Endothelial cell of umbilical vein (primary cell): ENCODE data around the gene SLAMF8. TPM values are rescaled to one million over a fixed set of nuclear protein-coding genes. Genes with fewer than 3 reads are reported as not detected.

ENCODE experiments used
- BruUV-seq: library from RNA; stranded (reverse); fragments of 400-500 nt; replicated peaks from 2 replicates; lab custom pipeline; 2021; lab: Mats Ljungman, UMichigan
- CTCF ChIA-PET: fragments of 300-600, 350-600 bp; sonication (Branson Sonifier 250); formaldehyde crosslinking; loops from one replicate; lab custom pipeline; 2021; ENCODE audit warnings: antibody characterized with exemption, inconsistent platforms; lab: Charles Lee
- POLR2A ChIA-PET: fragments of 300-600, 350-600 bp; sonication (Branson Sonifier 250); formaldehyde crosslinking; loops from one replicate; lab custom pipeline; 2021; ENCODE audit warnings: antibody characterized with exemption, inconsistent platforms; lab: Charles Lee
- DNase-seq: peaks from one replicate; pipeline ENCODE4 v3.0.0-alpha.2; 2011; ENCODE audit warnings: low read depth, low spot score
- FAIRE-seq: peaks from 2 replicates; lab custom pipeline; 2011; peaks lifted over from hg19 to GRCh38; lab: Jason Lieb, UNC
- H2AFZ ChIP-seq: 2 replicates; pipeline ENCODE4 v1.6.0; 2012; ENCODE audit warnings: low read depth, low read length, control low read depth, inconsistent platforms
- H3K27ac ChIP-seq: 2 replicates; pipeline ENCODE4 v1.5.1; 2011; ENCODE audit warnings: low read depth, mild to moderate bottlenecking, control low read depth, low read length, moderate library complexity; ENCODE audit not compliant: insufficient read depth
- H3K27me3 ChIP-seq, 2 experiments: 2 replicates each; pipeline versions ENCODE4 v1.6.0 to v1.6.1; 2011; ENCODE audit warnings: low read length in 2 of 2, mixed read lengths in 1 of 2; ENCODE audit not compliant: control insufficient read depth in 2 of 2, insufficient read depth in 2 of 2
- H3K36me3 ChIP-seq, 2 experiments: 2 replicates in 1 of 2; 3 replicates in 1 of 2; pipeline ENCODE4 v1.5.1; 2011; ENCODE audit warnings: low read length in 2 of 2, mild to moderate bottlenecking in 1 of 2, moderate library complexity in 1 of 2; ENCODE audit not compliant: control insufficient read depth in 2 of 2, insufficient read depth in 2 of 2; ENCODE audit errors: extremely low read depth in 1 of 2
- H3K4me1 ChIP-seq: 3 replicates; pipeline ENCODE4 v1.5.1; 2011; ENCODE audit warnings: mild to moderate bottlenecking, low read length; ENCODE audit not compliant: control insufficient read depth, insufficient read depth; ENCODE audit errors: extremely low read depth
- H3K4me2 ChIP-seq: 2 replicates; pipeline ENCODE4 v1.6.1; 2011; ENCODE audit warnings: low read length, control low read depth, mixed read lengths; ENCODE audit not compliant: insufficient read depth
- H3K4me3 ChIP-seq, 3 experiments: fragments of 200-600 bp in 1 of 3; sonication (generic), shearing (Covaris generic) in 1 of 3; replicated peaks in 1 of 3; 2 replicates each; pipeline ENCODE4 v1.5.1; 2011 to 2016; ENCODE audit warnings: control low read depth in 3 of 3, low read length in 3 of 3, mild to moderate bottlenecking in 2 of 3, inconsistent platforms in 1 of 3, low read depth in 1 of 3, moderate library complexity in 1 of 3; ENCODE audit not compliant: insufficient read depth in 1 of 3
- H3K79me2 ChIP-seq: 2 replicates; pipeline ENCODE4 v1.6.0; 2012; ENCODE audit warnings: low read length, inconsistent platforms; ENCODE audit not compliant: control insufficient read depth, insufficient read depth
- H3K9ac ChIP-seq: replicated peaks from 2 replicates; pipeline ENCODE3; 2011; ENCODE audit warnings: low read length, control low read depth; ENCODE audit not compliant: insufficient read depth; ENCODE audit errors: extremely low read depth
- H3K9me1 ChIP-seq: replicated peaks from 3 replicates; pipeline ENCODE4 v1.6.0; 2011; ENCODE audit warnings: mild to moderate bottlenecking, low read length; ENCODE audit not compliant: control insufficient read depth, insufficient read depth; ENCODE audit errors: extremely low read depth
- H3K9me3 ChIP-seq: replicated peaks from 2 replicates; pipeline ENCODE4 v1.5.1; 2012; ENCODE audit warnings: low read length, inconsistent platforms; ENCODE audit not compliant: control insufficient read depth, insufficient read depth
- H4K20me1 ChIP-seq: replicated peaks from 2 replicates; pipeline ENCODE3; 2011; ENCODE audit warnings: mild to moderate bottlenecking, low read length; ENCODE audit not compliant: control insufficient read depth, insufficient read depth; ENCODE audit errors: extremely low read depth
- EZH2 ChIP-seq: IDR thresholded peaks from 2 replicates; pipeline ENCODE4 v1.6.1; 2012; ENCODE audit warnings: borderline replicate concordance, low read depth, mild to moderate bottlenecking, moderate library complexity, low read length, inconsistent platforms; ENCODE audit not compliant: severe bottlenecking
- FOS ChIP-seq: IDR thresholded peaks from 2 replicates; pipeline ENCODE4 v1.6.1; 2011; ENCODE audit warnings: mild to moderate bottlenecking, low read length, moderate library complexity, borderline replicate concordance; ENCODE audit not compliant: insufficient read depth
- GATA2 ChIP-seq: IDR thresholded peaks from 2 replicates; pipeline ENCODE4 v1.7.0; 2011; ENCODE audit warnings: low read depth, mild to moderate bottlenecking, moderate library complexity, mixed read lengths, low read length; ENCODE audit not compliant: insufficient read length, insufficient read depth
- JUN ChIP-seq: IDR thresholded peaks from 2 replicates; pipeline ENCODE4 v1.6.1; 2011; ENCODE audit warnings: borderline replicate concordance, low read depth; ENCODE audit not compliant: insufficient read length, insufficient read depth
- MYC ChIP-seq: IDR thresholded peaks from one replicate; pipeline ENCODE4 v1.6.1; 2011; ENCODE audit warnings: mild to moderate bottlenecking, low read depth, low read length
- POLR2A ChIP-seq: IDR thresholded peaks from 2 replicates; pipeline ENCODE4 v1.6.1; 2012; ENCODE audit warnings: low read depth, mild to moderate bottlenecking, control low read depth, low read length
- POLR2AphosphoS5 ChIP-seq: IDR thresholded peaks from 2 replicates; pipeline ENCODE4 v1.6.1; 2012; ENCODE audit warnings: low read depth, mild to moderate bottlenecking, control low read depth, low read length, moderate library complexity; ENCODE audit not compliant: insufficient read depth
- dilution Hi-C: fragments of 300-500 bp; cut with MboI; formaldehyde crosslinking; loops from one replicate; pipeline ENCODE4 v1.15.0; 2019; ENCODE audit warnings: low sequenced_read_pairs; ENCODE audit not compliant: extremely low pct_ligation_motif_present
- intact Hi-C: fragments of 100-400 bp; cut with micrococcal nuclease; formaldehyde crosslinking; loops from one replicate; pipeline ENCODE4 v1.10.0; 2022
- polyA plus RNA-seq, 4 experiments: library from polyadenylated mRNA; depleted of rRNA in 3 of 4; stranded (reverse) in 3 of 4; unstranded in 1 of 4; fragments of >200 nt; gene quantifications; 2 replicates each; pipeline versions ENCODE4 v1.2.1 to v1.2.3, GENCODE V29; 2011 to 2012; ENCODE audit warnings: missing spikeins in 1 of 4
- total RNA-seq: library from RNA; stranded (reverse); gene quantifications from 2 replicates; pipeline ENCODE4 v1.2.3, GENCODE V29; 2021
- TF ChIP-seq, protein P1 (sequence below): IDR thresholded peaks from 2 replicates; pipeline ENCODE4 v1.6.1; 2011; ENCODE audit not compliant: insufficient read depth, insufficient read length
- TF ChIP-seq, protein P2 (sequence below), 2 donors: IDR thresholded peaks; 1 replicate in 1 of 2; 2 replicates in 1 of 2; pipeline ENCODE4 v1.5.1; 2011; ENCODE audit warnings: low read length in 2 of 2, mild to moderate bottlenecking in 2 of 2, moderate library complexity in 2 of 2, control low read depth in 1 of 2, inconsistent platforms in 1 of 2, low read depth in 1 of 2; ENCODE audit not compliant: insufficient read depth in 1 of 2; ENCODE audit errors: extremely low read depth in 1 of 2

Gene SLAMF8
- total and polyA plus RNA-seq, 2 donors (not counting 3 experiments of a cell fraction or from before 2014, with no cell fraction given) = not detected

DNA sequence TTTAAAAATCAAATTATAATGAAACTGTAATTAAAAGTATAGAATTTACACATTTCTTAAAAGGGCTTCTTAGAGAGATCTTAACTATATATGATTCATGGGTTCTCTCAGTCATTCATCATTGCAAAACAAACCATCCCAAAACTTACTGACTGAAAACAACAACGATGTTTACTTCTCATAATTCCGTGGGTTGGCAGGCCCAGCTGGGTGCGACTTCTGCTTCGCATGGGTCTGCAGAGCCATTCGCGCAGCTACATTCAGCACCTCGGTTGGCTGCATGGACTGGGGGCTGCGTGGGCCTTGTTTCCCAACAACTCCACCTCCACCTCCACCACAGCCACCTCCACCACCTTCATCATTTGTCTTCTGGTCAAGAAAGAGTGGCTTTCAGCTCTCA lies 4.0 kb downstream of the SLAMF8 start:
- POLR2A ChIA-PET = no interaction called here
- no peaks in the 10 kb centered on the region for H4K20me1 ChIP-seq
- no TSS peak for BruUV-seq
- H3K9ac ChIP-seq = no peak overlapping the region
- dilution Hi-C loops (no loop called here), intact Hi-C loops (no loop called here)
- no peaks in the 10 kb centered on the region for H3K9me1 ChIP-seq
- H3K9me3 ChIP-seq = no peaks in the 10 kb centered on the region
- H3K79me2 ChIP-seq = no peaks in the 10 kb centered on the region
- no peaks in the 10 kb centered on the region for H3K27me3 ChIP-seq
- H3K27ac ChIP-seq = no peak overlapping the region
- H2AFZ ChIP-seq = no peak overlapping the region
- H3K36me3 ChIP-seq = no peaks in the 10 kb centered on the region
- no peak for DNase-seq
- FAIRE-seq = no peak
- TF ChIP-seq POLR2AphosphoS5 (no peak), FOS (no peak), MYC (no peak), GATA2 (no peak), EZH2 (no peak)
- TF ChIP-seq, protein P1, sequence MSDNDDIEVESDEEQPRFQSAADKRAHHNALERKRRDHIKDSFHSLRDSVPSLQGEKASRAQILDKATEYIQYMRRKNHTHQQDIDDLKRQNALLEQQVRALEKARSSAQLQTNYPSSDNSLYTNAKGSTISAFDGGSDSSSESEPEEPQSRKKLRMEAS = no peak
- H3K4me1 ChIP-seq = no peaks in the 10 kb centered on the region
- no peak overlapping the region for H3K4me3 ChIP-seq
- CTCF ChIA-PET = interaction anchor here (1.1 to 9.0 kb wide), 8 partner anchors 11 to 698 kb away, joined by 4 to 71 read pairs (median 8); no protein-coding TSS in a partner anchor
- H3K4me2 ChIP-seq = no peak overlapping the region

DNA sequence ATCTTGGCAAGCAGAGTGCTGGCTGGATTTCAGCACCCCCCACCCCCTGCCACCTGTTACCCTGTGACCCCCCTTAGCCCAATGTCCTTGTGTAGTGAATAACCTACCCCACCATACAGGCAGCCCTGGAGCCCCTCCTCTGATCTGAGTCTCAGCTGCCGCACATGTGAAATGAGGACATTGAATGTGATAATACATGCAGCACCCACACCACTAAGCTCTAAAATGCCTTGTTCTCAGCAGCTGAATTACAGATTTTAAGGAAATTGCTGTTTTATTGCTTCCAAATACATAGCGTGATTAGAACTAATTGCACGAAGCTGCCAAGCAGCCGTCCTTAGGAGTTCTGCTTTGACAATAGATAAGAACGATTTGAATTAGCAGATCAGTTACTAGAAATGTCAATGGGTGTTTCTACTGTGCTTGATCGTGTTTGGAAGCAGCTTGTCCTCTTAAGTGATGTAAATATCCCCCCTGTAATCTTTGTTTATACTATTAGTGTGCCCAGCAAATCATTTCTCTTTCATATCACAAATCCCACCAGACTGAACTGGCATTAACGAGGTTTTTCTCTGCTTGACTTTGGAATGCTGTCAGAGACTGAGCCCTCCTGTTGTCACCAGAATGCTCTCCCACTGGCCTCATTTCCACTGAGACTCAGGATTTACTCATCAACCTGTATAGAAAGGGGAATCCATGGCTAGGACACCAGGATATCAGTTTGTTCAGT lies 4.9 kb downstream of the SLAMF8 start:
- dilution Hi-C loops (no loop called here), intact Hi-C loops (no loop called here)

More for the DNA sequence above, 4.9 kb downstream of the SLAMF8 start:
- CTCF ChIA-PET = interaction anchor here (1.1 to 9.0 kb wide), 7 partner anchors 10 to 699 kb away, joined by 3 to 71 read pairs (median 6); partner anchors contain the start of gene DUSP23
- Histone ChIP-seq H3K4me3 (no peak overlapping the region), H3K9me1 (no peaks in the 10 kb centered on the region), H3K4me1 (no peaks in the 10 kb centered on the region), H3K27ac (no peak overlapping the region), H3K9ac (no peak overlapping the region), H3K4me2 (no peak overlapping the region), H3K9me3 (no peaks in the 10 kb centered on the region), H2AFZ (no peak overlapping the region), H3K79me2 (no peaks in the 10 kb centered on the region), H3K27me3 (no peaks in the 10 kb centered on the region), H3K36me3 (no peaks in the 10 kb centered on the region), H4K20me1 (no peaks in the 10 kb centered on the region)
- FAIRE-seq (no peak), DNase-seq (no peak)
- TF ChIP-seq POLR2AphosphoS5 (no peak), GATA2 (no peak), JUN (no peak), MYC (no peak), EZH2 (no peak), POLR2A (no peak), FOS (no peak)
- TF ChIP-seq, protein P1 = no peak
- TF ChIP-seq, protein P2, sequence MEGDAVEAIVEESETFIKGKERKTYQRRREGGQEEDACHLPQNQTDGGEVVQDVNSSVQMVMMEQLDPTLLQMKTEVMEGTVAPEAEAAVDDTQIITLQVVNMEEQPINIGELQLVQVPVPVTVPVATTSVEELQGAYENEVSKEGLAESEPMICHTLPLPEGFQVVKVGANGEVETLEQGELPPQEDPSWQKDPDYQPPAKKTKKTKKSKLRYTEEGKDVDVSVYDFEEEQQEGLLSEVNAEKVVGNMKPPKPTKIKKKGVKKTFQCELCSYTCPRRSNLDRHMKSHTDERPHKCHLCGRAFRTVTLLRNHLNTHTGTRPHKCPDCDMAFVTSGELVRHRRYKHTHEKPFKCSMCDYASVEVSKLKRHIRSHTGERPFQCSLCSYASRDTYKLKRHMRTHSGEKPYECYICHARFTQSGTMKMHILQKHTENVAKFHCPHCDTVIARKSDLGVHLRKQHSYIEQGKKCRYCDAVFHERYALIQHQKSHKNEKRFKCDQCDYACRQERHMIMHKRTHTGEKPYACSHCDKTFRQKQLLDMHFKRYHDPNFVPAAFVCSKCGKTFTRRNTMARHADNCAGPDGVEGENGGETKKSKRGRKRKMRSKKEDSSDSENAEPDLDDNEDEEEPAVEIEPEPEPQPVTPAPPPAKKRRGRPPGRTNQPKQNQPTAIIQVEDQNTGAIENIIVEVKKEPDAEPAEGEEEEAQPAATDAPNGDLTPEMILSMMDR (IDR thresholded peaks at IDR 0.05; ENCODE audit: extremely low read depth in 1 of 2, insufficient read depth in 1 of 2, low read depth in 1 of 2, low read length in 2 of 2) = no peak
- BruUV-seq = no TSS peak
- POLR2A ChIA-PET = no interaction called here
